ENCODE measurements around the gene MID1IP1. TPM values are rescaled to one million over a fixed set of nuclear protein-coding genes. Genes with fewer than 3 reads are reported as not detected.

The MID1IP1 gene
- total RNA-seq, 1 experiment from 2014 or later, result 100 TPM

DNA sequence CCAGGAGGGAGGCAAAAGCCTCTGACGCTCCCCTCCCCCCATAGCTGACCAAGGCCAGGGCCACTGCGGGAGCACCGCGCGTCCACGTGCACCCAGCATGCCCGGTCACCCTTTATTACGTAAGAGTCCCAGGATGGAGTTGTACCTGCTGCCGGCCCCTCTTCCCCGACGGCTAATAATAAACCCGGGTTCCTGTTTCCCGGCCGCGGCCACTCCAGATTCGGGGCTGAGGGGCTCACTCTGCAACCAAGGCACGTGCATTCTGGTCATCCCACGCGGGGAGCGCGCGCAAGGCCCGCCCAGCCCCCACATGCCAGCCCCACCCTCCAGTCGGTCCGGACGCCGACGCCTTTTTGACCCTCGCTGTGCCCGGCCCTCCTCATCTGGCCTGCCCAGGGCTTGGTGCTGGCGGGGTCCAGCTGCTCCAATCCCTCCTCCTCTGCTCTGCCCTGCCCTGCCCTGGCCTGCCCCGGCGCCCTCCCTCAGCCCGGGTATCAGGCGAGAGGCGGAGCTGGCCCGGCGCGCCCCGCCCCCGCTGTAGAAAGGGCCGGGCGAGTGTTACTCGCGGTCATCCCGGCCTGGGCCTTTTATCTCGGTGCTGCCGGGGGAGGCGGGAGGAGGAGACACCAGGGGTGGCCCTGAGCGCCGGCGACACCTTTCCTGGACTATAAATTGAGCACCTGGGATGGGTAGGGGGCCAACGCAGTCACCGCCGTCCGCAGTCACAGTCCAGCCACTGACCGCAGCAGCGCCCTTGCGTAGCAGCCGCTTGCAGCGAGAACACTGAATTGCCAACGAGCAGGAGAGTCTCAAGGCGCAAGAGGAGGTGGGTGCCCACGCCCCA, 2.6 kb downstream of the MID1IP1 start:
- peak overlapping the region; percentile 94 for H3K27ac ChIP-seq (ENCODE audit: insufficient read length, low read depth, low read length)
- H4K91ac ChIP-seq (ENCODE audit: insufficient read length, low read depth, low read length), result no peak overlapping the region
- Mint-ChIP-seq H3K27me3 (ENCODE audit: low read depth) (no peaks in the 10 kb centered on the region), H3K27ac (peak overlapping the region; percentile 97 to 98 (median 98)), H3K9me3 (peaks cover 55 to 63% of the 10 kb centered on the region in 2 experiments), H3K4me3 (peak overlapping the region; percentile 92 to 93), H3K4me1 (peaks cover 14 to 17% of the 10 kb centered on the region in 2 experiments), H3K36me3 (ENCODE audit: insufficient read depth in 1 of 3, low read depth in 3 of 3) (peaks cover 34 to 40% (median 38%) of the 10 kb centered on the region in 3 experiments)
- no peaks in the 10 kb centered on the region for H4K20me1 ChIP-seq (ENCODE audit: control insufficient read depth, insufficient read depth, insufficient read length)
- no peaks in the 10 kb centered on the region for H3K79me1 ChIP-seq (ENCODE audit: insufficient read depth, low read depth, low read length, poor library complexity, severe bottlenecking)
- no peaks in the 10 kb centered on the region for H3K9me3 ChIP-seq (ENCODE audit: control insufficient read depth, low read depth, low read length)
- no peak overlapping the region for H3K23ac ChIP-seq (ENCODE audit: insufficient read length, low read depth, low read length)
- H2BK5ac ChIP-seq (ENCODE audit: insufficient read length, low read length), result peak overlapping the region; percentile 24
- H3K18ac ChIP-seq (ENCODE audit: insufficient read length, low read depth, low read length), result peak overlapping the region; percentile 73
- H3K56ac ChIP-seq (ENCODE audit: insufficient read length, low read depth, low read length), result no peak overlapping the region
- no peak overlapping the region for H4K8ac ChIP-seq (replicated peaks; ENCODE audit: insufficient read length, low read depth, low read length)
- H3K14ac ChIP-seq (ENCODE audit: insufficient read depth, low read length), result peak overlapping the region; percentile 88
- H3T11ph ChIP-seq (ENCODE audit: low read length), result no peak overlapping the region
- no peak overlapping the region for H2AK5ac ChIP-seq (ENCODE audit: insufficient read length, low read length)
- TF ChIP-seq CTCF (conservative IDR thresholded peaks at IDR 0.05), result no peak
- no peak overlapping the region for H3K4ac ChIP-seq (ENCODE audit: low read depth, low read length)
- no peaks in the 10 kb centered on the region for H3K27me3 ChIP-seq (ENCODE audit: insufficient read depth, low read length)
- WGBS (ENCODE audit: extremely low coverage, insufficient read length, low lambda C conversion rate), result no CpG with 5 or more reads among the region's 64 CpGs
- H2BK120ac ChIP-seq (ENCODE audit: low read depth, low read length, poor library complexity, severe bottlenecking), result no peak overlapping the region
- peak overlapping the region; percentile 90 for H3K4me2 ChIP-seq (ENCODE audit: insufficient read depth, insufficient read length, low read length)
- DNase-seq, result peak; percentile 96
- H2BK12ac ChIP-seq (ENCODE audit: insufficient read length, low read depth, low read length), result no peak overlapping the region
- H3K23me2 ChIP-seq (ENCODE audit: insufficient read length, low read depth, low read length, poor library complexity, severe bottlenecking), result peaks cover 9% of the 10 kb centered on the region
- no peak overlapping the region for H2BK15ac ChIP-seq (ENCODE audit: low read depth, low read length)
- H3K9ac ChIP-seq (ENCODE audit: extremely low read depth, insufficient read length, low read length), result peak overlapping the region; percentile 97
- H2AFZ ChIP-seq (ENCODE audit: low read length), result no peak overlapping the region
- peaks cover 4% of the 10 kb centered on the region for H3K4me1 ChIP-seq (ENCODE audit: insufficient read depth, low read length)
- no peak overlapping the region for H2BK20ac ChIP-seq (ENCODE audit: low read depth, low read length, poor library complexity, severe bottlenecking)
- no peak overlapping the region for H4K5ac ChIP-seq (ENCODE audit: insufficient read length, low read depth, low read length)
- H3K79me2 ChIP-seq (ENCODE audit: insufficient read depth, low read length), result peaks cover 11% of the 10 kb centered on the region; the same call in 1 of the 2 replicates
